Cardiac fibroblast (primary cell): ENCODE data around the gene AADACL4.
"Not testable (repeated sequence)": the region's sequence is repeated elsewhere in the genome, so short reads cannot be mapped to it uniquely, and the experiment has no call there.

Experiments used
- DNase-seq, 2 donors: peaks; one replicate each; pipeline versions ENCODE4 v3.0.0 to v3.0.0-alpha.2; 2010; ENCODE audit warnings: low read depth in 2 of 2
- H3K4me3 ChIP-seq, 2 donors: replicated peaks in 1 of 2; 1 replicate in 1 of 2; 2 replicates in 1 of 2; pipeline ENCODE4 v1.5.1; 2011; ENCODE audit warnings: low read depth in 2 of 2, low read length in 2 of 2, mild to moderate bottlenecking in 2 of 2, moderate library complexity in 1 of 2
- TF ChIP-seq, protein P1 (sequence below): IDR thresholded peaks from one replicate; pipeline ENCODE4 v1.5.1; 2011; ENCODE audit warnings: low read depth, mild to moderate bottlenecking, low read length, inconsistent platforms

AADACL4 gene

DNA sequence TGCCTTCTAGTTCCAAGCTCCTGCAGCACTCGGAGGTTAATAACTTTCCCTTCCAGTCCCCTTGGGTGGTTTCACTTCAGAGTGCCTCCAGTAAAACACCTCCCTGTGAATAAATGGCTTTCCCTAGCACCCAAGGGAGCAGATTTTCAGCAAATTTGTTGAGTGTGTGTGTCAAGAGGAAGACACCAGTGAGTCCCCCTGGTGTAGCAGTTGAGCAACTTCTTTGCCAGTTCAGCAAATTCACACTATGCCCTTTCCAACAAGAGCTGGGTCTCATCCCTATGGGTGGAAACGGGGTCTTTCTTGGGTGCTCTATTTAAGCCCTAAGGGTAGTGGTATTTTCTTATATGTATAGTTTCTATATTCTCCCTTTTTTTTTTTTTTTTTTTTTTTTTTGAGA lies 806 bp upstream of the AADACL4 start:
- TF ChIP-seq, protein P1, sequence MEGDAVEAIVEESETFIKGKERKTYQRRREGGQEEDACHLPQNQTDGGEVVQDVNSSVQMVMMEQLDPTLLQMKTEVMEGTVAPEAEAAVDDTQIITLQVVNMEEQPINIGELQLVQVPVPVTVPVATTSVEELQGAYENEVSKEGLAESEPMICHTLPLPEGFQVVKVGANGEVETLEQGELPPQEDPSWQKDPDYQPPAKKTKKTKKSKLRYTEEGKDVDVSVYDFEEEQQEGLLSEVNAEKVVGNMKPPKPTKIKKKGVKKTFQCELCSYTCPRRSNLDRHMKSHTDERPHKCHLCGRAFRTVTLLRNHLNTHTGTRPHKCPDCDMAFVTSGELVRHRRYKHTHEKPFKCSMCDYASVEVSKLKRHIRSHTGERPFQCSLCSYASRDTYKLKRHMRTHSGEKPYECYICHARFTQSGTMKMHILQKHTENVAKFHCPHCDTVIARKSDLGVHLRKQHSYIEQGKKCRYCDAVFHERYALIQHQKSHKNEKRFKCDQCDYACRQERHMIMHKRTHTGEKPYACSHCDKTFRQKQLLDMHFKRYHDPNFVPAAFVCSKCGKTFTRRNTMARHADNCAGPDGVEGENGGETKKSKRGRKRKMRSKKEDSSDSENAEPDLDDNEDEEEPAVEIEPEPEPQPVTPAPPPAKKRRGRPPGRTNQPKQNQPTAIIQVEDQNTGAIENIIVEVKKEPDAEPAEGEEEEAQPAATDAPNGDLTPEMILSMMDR = no peak
- no peak for DNase-seq

DNA sequence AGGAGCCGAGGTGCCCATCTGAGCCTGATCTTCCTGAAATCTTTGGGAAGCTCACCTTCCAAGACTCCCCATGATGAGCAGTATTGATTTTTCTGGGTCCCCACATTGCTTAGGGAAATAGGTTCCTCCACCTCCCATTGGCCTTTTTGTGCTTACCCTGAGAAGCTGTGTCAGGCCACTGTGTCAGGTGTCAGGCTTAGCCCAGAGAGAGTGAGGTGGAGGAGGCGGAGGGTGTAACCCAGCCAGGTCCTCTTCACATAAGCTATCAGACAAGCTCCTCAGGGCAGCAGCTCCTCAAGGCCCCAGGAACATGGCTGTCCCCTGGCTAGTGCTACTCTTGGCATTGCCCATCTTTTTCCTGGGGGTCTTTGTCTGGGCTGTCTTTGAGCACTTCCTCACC lies 352 bp downstream of the AADACL4 start:
- DNase-seq = no peak

More for the DNA sequence above, 806 bp upstream of the AADACL4 start:
- H3K4me3 ChIP-seq = no peak overlapping the region

DNA sequence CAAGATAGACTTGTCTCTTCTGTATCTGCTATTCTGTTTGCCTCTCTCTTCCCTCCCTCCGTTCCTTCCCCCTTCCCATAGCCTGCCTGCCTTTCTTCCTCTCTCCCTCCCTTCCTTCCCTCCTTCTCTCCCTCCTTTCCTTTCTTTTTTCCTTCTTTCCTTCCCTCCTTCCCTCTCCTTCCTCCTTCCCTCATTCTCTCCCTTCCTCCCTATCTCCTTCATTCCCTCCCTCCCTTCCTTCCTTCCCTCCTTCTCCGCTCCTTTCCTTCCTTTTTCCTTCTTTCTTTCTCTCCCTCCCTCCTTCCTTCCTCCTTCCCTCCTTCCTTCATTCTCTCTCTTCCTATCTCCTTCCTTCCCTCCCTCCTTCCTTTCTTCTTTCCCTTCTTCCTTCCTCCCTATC lies 944 bp downstream of the AADACL4 start:
- TF ChIP-seq, protein P1 = no peak
- DNase-seq = no peak
- no peak overlapping the region for H3K4me3 ChIP-seq

More for the DNA sequence above, 352 bp downstream of the AADACL4 start:
- TF ChIP-seq, protein P1 = no peak
- no peak overlapping the region for H3K4me3 ChIP-seq

DNA sequence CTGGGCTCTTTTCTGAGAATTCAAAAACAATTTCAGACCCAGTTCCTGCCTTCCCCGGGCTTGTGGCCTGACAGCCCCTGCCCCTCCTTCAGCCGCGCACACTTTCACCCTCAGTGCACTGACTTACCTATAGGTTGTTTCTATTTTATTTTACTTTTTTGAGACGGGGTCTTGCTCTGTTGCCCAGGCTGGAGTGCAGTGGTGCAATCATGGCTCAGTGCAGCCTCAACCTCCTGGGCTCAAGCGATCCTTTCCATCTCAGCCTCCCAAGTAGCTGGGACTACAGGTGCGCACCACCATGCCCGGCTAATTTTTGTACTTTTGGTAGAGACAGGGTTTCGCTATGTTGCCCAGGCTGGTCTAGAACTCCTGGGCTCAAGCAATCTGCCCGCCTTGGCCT lies 1.5 kb downstream of the AADACL4 start:
- not testable (repeated sequence) for DNase-seq, H3K4me3 ChIP-seq

DNA sequence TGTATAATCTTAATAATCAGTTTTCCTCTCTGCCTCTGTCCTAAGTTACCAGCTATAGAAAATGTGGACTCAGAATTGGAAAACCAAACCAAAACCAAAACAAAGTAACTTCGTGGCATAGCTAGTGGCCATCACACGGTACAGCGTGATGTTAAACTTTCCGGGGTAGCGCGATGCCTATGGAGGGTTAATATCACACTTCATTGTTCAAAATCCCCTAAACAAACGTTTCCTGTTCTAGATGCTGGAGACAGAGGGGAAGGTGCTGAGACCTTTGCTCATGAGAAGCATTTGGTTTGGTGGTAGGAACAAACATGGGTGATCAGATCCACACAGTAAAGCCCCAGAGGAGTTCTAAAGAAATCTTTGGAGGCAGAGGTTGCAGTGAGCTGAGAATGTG lies 4.9 kb downstream of the AADACL4 start:
- TF ChIP-seq, protein P1 = no peak
- no peak for DNase-seq
- no peak overlapping the region for H3K4me3 ChIP-seq

DNA sequence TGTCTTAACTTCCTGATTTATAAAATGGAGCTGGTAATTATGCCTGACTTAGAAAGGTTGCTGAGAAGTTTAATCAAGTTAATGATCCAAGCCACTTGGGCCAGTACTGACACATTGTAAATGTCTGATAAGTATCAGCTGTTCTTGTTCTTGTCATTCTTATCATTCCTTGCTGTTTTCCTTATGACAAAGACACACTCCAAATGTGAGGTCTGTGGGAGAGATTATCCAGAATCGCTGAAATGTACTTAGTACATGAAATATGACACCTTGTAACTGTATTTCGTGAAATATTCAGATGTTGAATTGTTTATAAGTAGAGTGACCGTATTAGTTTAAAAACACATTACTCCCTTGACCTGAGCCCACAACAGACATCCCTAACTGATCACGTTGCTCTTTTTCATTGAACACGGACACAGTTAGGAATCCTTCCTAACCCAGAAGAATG lies 6.1 kb downstream of the AADACL4 start:
- peak; percentile 47 to 71 for DNase-seq

DNA sequence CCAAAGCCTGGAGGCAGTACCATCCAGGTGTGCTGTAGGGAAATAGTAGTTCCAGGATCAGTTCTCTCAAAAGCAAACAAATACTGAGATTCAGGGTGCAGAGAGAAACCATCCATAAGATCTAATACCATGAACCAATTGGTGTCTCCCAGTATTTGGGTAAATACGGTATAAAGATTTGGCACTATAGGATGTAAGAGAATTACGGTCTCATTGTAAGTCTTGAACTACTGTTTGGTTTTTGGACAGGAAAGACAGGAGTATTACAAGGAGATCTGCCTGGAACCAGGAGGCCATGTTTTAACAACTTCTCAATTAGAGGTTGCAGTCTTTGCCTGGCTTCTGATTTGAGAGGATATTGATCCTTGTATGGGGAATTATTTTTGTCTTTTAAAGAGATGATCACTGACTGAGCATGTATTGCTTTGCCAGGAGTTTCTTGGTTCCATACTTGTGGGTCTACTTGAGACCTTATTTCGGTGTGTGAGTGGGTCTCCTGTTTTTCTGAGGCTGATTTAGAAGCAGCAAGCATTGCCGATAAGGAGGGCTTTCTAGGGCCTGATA lies 10.2 kb downstream of the AADACL4 start:
- DNase-seq = peak; percentile 35 to 53
- no peak overlapping the region for H3K4me3 ChIP-seq
- TF ChIP-seq, protein P1 = no peak

More for the DNA sequence above, 6.1 kb downstream of the AADACL4 start:
- H3K4me3 ChIP-seq = no peak overlapping the region
- TF ChIP-seq, protein P1 = no peak
